ENCODE data around the gene CNOT6.

Gene CNOT6

GRCh38 chr5:180586204-180586603 lies 92.0 kb downstream of the CNOT6 start:
- DNase-seq: no peak

DNA sequence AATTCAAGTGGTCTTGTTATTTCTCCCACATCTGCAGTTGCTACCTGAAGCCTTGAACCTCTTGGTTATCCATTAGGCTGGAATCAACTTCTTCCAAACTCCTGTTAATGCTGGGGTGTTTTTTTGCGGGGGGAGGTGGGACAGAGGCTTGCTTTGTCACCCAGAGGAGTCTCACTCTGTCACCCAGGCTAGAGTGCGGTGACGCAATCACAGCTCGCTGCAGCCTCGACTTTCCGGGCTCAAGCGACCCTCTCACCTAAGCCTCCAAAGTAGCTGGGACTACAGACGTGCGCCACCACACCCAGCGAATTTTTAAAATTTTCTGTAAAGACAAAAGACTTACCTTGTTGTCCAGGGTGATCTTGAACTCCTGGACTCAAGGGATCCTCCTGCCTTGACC lies 92.7 kb downstream of the CNOT6 start:
- no peak for DNase-seq

DNA sequence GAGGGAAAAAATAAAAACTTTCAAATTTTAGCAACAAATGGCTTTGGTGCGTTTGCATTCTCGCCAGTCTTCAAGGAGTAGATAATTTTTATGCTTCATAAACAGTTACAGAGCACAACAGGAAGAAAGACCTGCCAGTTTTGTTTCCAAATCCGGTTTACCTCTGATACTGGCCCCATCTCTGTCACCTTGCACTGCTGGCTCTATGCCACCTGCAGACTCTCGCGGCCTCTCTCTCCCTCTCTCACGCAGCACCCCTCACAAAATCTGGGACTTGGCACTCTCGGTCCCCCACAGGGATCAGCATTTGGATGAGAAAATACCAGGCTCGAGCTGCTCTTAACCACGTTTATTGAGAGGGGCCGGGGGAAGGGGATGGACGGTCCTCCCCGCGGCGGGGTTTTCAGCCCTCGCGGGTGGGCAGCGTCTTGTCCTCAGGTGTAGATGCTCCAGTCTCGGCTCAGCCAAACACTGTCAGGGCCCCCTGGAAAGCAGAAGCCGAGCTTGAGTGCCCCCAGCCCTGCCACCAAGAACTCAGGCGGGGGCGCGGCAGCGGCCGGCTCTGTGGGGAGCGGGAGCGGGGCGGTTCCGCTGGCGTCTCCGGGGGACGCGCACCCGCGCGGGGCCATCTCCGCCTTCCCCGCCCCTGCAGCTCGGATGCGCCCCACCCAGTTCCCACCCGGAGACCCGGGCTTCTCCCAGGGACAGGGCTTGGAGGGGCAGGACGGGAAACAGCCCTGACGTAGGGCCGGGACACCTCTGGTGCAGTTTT lies 95.8 kb downstream of the CNOT6 start:
- no peak for DNase-seq

DNA sequence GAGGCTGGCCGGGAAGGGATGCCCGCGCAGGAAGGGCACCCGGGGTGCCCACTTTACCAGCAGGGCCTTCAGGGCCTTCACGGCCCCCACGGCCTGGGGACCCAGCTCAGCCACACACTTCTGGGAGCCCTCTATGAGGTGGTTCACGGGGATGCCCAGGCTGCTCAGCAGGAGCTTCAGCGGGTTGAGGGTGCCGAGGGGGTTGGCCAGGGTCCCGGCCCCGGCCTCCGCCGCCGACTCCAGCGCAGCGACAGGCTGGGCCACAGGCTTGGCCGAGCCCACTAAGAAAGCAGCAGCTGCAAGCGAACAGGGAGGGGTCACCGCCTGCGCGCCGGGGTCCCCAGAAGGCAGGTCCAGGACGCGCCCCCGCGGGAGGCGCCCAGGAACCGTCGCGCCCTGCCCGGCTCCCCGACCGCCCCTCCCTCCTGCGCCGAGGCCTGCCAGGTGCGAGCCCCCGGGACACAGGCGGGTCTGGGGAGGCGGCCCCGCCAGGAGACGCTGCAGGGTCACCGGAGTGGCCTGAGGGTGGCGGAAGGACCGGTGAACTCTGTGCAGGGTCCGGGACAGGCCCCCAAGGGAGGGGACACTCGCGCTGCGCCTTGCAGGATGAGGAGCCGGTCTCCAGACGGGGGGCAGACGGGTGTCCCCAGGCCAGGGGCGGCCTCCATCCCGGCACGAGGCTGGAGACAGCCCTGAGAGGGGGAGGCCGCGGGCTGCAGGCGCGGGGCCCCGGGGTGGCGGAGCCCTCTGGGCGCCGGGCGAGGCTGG lies 96.5 kb downstream of the CNOT6 start:
- DNase-seq: no peak

GRCh38 chr5:180591311-180591887 lies 97.2 kb downstream of the CNOT6 start, which contains the start of gene SCGB3A1:
TSS of gene SCGB3A1 (minus strand) at chr5:180591499. CDS start at chr5:180591462, 37 bp downstream.
- DNase-seq: no peak

DNA sequence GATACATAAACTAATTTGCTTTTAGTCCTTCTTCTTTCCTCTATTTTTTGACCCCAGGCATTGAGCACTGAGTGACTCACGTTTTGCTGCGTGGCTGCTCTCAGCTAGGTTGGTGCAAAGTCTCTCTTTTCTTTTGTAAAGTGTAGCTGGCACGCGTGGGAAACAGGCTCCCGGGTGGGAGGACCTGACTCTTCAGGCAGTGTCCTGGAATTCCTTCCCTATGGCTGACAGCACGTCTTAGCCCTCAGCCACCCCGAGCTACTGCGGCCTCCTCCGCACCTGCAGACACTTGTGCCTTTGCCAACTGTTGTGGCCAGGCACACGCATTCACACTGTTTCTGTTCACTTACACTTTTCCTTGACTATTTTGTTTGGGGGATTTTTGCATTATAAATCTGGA lies 98.0 kb downstream of the CNOT6 start:
- DNase-seq: no peak

DNA sequence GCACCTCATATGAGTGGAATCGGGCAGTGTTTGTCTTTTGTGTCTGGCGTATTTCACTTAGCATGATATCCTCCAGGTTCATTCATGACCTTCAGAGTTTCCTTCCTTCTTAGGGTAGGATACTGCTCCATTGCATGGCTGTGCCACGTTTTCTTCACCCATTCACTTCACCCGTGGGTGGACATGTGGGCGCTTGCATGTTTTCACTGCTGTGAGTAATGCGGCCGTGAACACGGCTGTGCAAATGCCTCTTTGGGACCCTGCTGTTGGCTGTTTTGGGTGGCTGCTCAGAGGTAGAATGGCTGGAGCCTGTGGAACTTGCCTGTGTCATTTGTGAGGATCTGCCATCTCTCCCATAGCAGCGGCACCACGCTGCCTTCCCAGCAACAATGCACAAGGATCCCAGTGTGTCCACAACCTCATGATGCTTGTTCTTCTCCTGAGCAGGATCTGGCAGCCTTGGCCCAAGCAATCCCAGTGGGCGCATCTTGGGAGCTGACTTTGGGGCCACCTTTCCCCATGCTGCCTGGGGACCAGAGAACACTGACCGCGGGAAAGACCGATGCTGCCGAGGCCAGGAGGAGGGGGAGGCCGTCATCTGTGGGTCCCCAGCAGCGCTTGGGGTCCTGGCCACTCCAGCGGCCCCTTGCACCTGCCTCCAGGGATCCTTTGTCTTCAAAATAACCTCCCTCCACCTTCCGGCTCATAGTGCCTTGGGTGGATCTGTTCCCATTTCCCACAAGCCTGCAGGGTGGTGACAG lies 99.4 kb downstream of the CNOT6 start:
- DNase-seq: no peak

- no peak for DNase-seq
Measured at GRCh38 chr5:180594311-180595045, 100.3 kb downstream of the CNOT6 start.

DNA sequence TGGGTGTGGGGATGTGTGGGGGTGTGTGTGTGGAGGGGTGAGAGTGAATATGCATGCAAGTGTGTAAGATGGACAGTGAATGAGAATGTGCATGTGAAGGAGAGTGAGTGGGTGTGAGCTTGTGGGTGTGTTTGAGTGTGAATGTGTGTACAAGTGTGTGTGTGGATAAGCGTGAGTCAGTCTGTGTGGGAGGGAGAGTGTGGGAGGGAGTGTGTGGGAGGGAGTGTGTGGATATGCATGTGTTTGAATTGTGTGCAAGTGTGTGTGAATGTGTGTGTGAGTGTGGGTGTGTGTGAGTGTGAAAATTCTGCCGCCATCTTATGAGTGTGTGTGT lies 100.8 kb downstream of the CNOT6 start:
- DNase-seq: no peak

- DNase-seq: no peak
Measured at GRCh38 chr5:180595381-180596114, 101.4 kb downstream of the CNOT6 start.

GRCh38 chr5:180596115-180596667 lies 102.0 kb downstream of the CNOT6 start:
- no peak for DNase-seq

GRCh38 chr5:180596668-180597231 lies 102.6 kb downstream of the CNOT6 start:
- no peak for DNase-seq

DNA sequence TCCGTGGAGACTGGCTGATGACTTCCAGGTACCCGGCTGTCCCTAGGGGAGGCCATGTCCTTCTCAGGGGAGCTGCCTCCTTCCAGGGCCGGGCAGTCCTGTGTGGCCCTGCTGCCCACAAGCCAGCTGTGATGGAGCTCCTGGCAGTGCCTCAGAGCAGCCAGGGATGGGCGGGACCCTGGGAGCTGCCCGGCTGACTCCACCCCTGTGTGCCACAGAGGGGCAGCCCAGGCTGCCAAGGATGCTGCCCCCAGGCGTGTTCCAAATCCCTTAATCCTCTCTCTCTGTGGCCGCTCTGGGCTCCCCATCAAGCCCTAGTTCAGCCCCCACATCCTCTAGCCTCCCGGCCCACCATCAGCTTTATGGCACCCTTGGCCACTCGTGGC lies 104.1 kb downstream of the CNOT6 start:
- DNase-seq: no peak

DNA sequence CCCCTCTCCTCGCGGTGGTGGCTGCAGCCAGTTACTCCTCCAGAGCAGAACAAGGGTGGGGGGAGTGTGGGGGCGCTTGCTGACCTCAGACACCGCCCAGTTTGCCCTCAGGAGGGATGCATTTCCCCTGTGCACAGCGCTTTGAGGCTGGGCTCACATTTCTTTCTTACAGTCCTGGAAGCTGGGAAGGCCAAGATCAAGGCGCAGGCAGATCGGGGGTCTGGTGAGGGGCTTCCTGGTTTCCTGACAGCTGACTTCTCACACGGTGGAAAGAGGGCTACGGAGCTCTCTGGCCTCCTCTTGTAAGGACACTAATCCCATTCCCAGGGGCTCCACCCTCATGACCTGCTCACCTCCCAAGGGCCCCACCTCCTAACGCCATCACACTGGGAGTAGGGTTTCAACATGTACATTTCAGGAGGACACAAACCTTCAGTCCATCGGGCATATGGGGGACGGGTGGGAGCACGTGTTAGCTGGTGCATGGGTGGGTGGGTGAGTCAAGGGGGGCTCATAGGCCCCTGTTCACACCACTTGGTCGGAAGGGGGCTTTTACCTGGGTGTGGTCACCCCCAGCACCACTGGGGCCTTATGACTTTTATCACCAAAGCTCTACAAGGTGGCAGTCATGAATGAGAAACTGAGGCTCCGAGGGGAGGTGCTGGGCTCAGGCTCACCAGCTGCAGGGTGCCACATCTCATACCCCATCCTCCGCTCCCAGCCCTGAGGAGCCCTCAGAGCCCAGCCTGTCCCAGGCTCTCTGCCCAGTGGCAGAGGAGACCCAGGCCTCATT lies 104.8 kb downstream of the CNOT6 start:
- no peak for DNase-seq

DNA sequence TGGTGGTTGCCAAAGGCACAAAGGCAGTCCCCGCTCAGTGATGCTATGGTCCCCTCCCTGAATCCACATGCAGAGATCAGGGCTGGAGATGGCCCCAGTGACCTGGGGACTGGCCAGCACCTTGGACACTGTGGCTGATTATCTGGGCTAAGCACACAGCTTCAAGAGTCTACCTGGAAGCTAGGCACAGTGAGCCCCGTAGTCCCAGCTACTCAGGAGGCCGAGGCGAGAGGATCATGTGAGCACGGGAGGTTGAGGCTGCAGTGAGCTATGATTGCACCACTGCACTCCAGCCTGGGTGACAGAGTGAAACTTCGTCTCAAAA lies 105.4 kb downstream of the CNOT6 start:
- no peak for DNase-seq

DNA sequence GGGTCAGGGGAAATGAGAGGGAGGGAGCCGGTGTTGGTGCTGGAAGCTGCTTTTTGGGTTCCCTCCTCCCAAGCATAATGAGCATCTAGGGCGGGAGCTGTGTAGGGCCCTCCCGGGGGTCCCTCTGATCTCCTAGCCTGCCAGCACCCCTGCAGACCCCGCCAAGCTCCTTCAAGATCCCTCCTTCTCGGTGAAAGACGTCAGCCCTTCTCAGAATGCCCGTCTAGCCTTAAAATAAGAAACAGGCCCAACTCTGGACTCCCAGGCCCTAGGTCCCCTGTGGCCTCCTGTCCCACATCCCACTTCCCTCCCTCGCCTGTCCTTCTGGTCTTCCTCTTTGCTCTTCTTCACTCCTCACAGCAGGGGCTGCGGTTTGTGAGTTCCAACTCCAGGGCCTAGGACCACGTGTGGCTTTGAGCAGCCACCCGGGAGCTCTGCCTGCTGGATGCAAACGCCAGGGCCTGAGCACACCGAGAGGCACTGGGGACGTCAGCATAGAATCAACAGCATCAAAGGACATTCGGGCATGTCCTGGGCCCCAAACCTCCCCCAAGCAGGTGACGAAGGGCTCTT lies 105.9 kb downstream of the CNOT6 start:
- DNase-seq: no peak

DNA sequence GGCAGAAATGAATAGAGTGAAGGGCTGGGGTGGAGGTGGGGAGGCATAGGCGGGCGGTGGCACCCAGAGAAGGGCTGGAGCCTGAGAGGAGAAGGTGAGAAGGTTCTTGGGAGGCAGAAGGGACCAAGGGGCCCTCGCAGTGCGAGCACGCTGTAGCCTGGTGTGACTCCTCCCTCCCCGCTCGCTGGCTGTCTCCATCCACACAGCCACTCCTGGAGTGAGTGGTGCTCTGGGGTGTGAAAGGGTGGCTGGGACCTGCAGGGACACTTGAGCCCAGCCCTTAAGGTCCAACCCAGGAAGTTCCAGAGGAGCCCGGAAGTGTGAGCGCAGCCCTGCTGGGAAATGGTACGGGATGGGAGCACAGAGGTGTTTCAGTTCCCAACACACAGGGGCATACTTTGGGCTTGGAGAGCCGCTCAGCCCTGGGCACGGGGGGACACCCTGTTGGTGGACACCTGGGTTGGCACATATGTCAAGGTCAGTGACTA lies 106.4 kb downstream of the CNOT6 start:
- DNase-seq: no peak

GRCh38 chr5:180601591-180602480 lies 107.7 kb downstream of the CNOT6 start:
- no peak for DNase-seq

Measured in activated naive CD4-positive, alpha-beta T cell treated with Interleukin-2 at 50 U/mL for 16 hours (primary cell).